Uterus (tissue), 2 donors: ENCODE data around the gene JADE2.

ENCODE experiments used
- CTCF ChIP-seq, 4 experiments: fragments of 200-600 bp in 2 of 4; fragments of 450-650 bp in 2 of 4; sonication (generic) in 2 of 4; IDR thresholded peaks; one replicate each; pipeline ENCODE4 v1.5.1; 2016 to 2019; ENCODE audit warnings: antibody characterized with exemption in 4 of 4, mild to moderate bottlenecking in 2 of 4, moderate library complexity in 1 of 4
- POLR2A ChIP-seq, 2 donors: fragments of 450-650 bp; IDR thresholded peaks; one replicate each; pipeline ENCODE4 v1.6.1; 2016; ENCODE audit warnings: antibody characterized with exemption in 2 of 2, mild to moderate bottlenecking in 1 of 2, moderate library complexity in 1 of 2

- TF ChIP-seq CTCF (IDR thresholded peaks at IDR 0.05) (no peak), POLR2A (IDR thresholded peaks at IDR 0.05) (no peak)
Observed at GRCh38 chr5:134508521-134509195, 16.8 kb upstream of the JADE2 start.
